Parathyroid adenoma (tissue), 2 donors: ENCODE measurements around the gene CFAP46.

Source experiments
- H2AFZ ChIP-seq: fragments of 300-600 bp; sonication (generic); one replicate; pipeline ENCODE4 v1.7.0; 2017; ENCODE audit warnings: antibody characterized with exemption, mild to moderate bottlenecking
- H3K27ac ChIP-seq: fragments of 300-600 bp; sonication (generic); one replicate; pipeline ENCODE4 v1.7.0; 2017
- H3K27me3 ChIP-seq: fragments of 300-600 bp; sonication (generic); one replicate; pipeline ENCODE4 v1.7.0; 2017; ENCODE audit warnings: low read length; ENCODE audit not compliant: control insufficient read depth, insufficient read depth
- H3K36me3 ChIP-seq: fragments of 300-600 bp; sonication (generic); one replicate; pipeline ENCODE4 v1.7.0; 2017; ENCODE audit warnings: low read length; ENCODE audit not compliant: control insufficient read depth, insufficient read depth
- H3K4me1 ChIP-seq: fragments of 300-600 bp; sonication (generic); one replicate; pipeline ENCODE4 v1.7.0; 2017; ENCODE audit warnings: control low read depth
- H3K4me2 ChIP-seq: fragments of 300-600 bp; sonication (generic); one replicate; pipeline ENCODE4 v1.7.0; 2017; ENCODE audit warnings: low read length
- H3K4me3 ChIP-seq: fragments of 300-600 bp; sonication (generic); one replicate; pipeline ENCODE4 v1.7.0; 2017; ENCODE audit warnings: low read depth, low read length
- H3K79me2 ChIP-seq: fragments of 300-600 bp; sonication (generic); one replicate; pipeline ENCODE4 v1.7.0; 2017; ENCODE audit warnings: control low read depth
- H3K9ac ChIP-seq: fragments of 300-600 bp; sonication (generic); one replicate; pipeline ENCODE4 v1.7.0; 2017; ENCODE audit warnings: mild to moderate bottlenecking
- H3K9me3 ChIP-seq: fragments of 300-600 bp; sonication (generic); one replicate; pipeline ENCODE4 v1.7.0; 2017; ENCODE audit warnings: low read length; ENCODE audit not compliant: control insufficient read depth
- CTCF ChIP-seq: fragments of 300-600 bp; sonication (generic); IDR thresholded peaks from one replicate; pipeline ENCODE4 v1.7.0; 2017; ENCODE audit warnings: antibody characterized with exemption, mild to moderate bottlenecking
- donor health status: primary hyperparathyroidism.

The CFAP46 gene

GRCh38 chr10:132848291-132848701 is 94.1 kb downstream of the CFAP46 start:
- Histone ChIP-seq H3K9ac (no peak overlapping the region), H2AFZ (no peak overlapping the region), H3K27ac (no peak overlapping the region), H3K36me3 (no peaks in the 10 kb centered on the region), H3K79me2 (no peaks in the 10 kb centered on the region), H3K4me1 (no peaks in the 10 kb centered on the region), H3K4me3 (no peak overlapping the region), H3K27me3 (no peaks in the 10 kb centered on the region), H3K9me3 (no peaks in the 10 kb centered on the region), H3K4me2 (peak overlapping the region; percentile 10)
- TF ChIP-seq CTCF: no peak

GRCh38 chr10:132847856-132848255 is 94.5 kb downstream of the CFAP46 start:
- H3K27me3 ChIP-seq: no peaks in the 10 kb centered on the region
- no peak overlapping the region for H3K4me3 ChIP-seq
- H3K36me3 ChIP-seq: no peaks in the 10 kb centered on the region
- no peaks in the 10 kb centered on the region for H3K9me3 ChIP-seq
- H3K4me2 ChIP-seq: peak overlapping the region; percentile 10
- H3K9ac ChIP-seq: no peak overlapping the region
- H3K4me1 ChIP-seq: no peaks in the 10 kb centered on the region
- no peak overlapping the region for H2AFZ ChIP-seq
- no peak overlapping the region for H3K27ac ChIP-seq
- no peaks in the 10 kb centered on the region for H3K79me2 ChIP-seq
- no peak for TF ChIP-seq CTCF

GRCh38 chr10:132847416-132847777 is 95.0 kb downstream of the CFAP46 start:
- H3K36me3 ChIP-seq: no peaks in the 10 kb centered on the region
- H3K27me3 ChIP-seq: no peaks in the 10 kb centered on the region
- H3K4me3 ChIP-seq: no peak overlapping the region
- no peak overlapping the region for H3K27ac ChIP-seq
- no peak overlapping the region for H2AFZ ChIP-seq
- no peaks in the 10 kb centered on the region for H3K4me1 ChIP-seq
- no peak for TF ChIP-seq CTCF
- H3K79me2 ChIP-seq: no peaks in the 10 kb centered on the region
- no peak overlapping the region for H3K9ac ChIP-seq
- H3K9me3 ChIP-seq: no peaks in the 10 kb centered on the region
- no peak overlapping the region for H3K4me2 ChIP-seq

- Histone ChIP-seq H2AFZ (no peak overlapping the region), H3K4me2 (no peak overlapping the region), H3K36me3 (no peaks in the 10 kb centered on the region), H3K4me3 (no peak overlapping the region), H3K27me3 (no peaks in the 10 kb centered on the region), H3K4me1 (no peaks in the 10 kb centered on the region), H3K27ac (no peak overlapping the region), H3K9me3 (no peaks in the 10 kb centered on the region), H3K79me2 (no peaks in the 10 kb centered on the region), H3K9ac (no peak overlapping the region)
- TF ChIP-seq CTCF: no peak
Observed at GRCh38 chr10:132846631-132847415, 95.5 kb downstream of the CFAP46 start.
